ENCODE measurements around the gene DPP9.

Gene DPP9

DNA sequence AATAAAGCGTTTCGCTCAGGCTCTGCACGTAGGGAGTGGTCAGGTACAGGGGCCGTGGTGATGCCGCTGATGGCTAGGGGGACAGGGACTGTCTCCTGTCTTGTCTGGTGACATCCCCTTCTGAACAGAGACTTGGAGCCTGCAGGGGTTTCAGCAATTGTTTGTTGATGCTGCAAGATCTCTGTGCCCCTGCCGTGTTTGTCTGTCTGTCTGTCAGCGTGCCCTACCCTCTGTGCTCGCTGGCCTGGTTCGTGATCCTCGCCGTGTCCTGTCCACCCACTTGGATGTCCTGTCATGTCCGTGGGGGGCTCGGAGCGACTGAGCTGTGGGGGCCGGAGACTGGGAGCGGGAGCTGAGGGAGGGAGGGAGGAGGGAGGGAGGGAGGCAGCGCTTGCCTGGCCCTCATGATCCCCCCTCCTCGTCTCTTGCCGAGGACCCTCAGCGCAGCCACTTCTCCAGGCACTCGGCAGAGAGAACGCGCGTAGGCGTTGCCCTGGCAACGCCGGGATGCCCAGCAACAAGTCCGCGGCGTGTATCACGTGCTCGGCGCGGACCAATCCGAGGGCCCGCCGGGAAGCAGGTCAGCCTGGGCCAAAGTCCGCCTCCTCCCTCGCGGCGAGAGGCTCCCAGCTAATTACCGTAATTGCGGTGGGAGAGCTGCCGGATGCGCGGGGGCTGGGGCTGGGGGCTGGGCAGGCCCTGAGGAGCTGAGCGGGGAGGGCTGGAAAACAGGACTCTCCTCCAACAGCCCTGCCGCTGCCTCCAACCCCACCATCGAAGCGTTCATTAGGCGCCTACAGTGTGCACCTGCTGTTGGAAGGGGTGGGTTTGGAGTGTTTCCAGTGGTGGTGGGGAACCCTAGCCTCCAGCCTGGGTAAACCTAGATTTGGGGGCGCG is 36.0 kb upstream of the DPP9 start:
- DNase-seq (ENCODE audit: low spot score), result peak; percentile 96
- TF ChIP-seq, protein P1, sequence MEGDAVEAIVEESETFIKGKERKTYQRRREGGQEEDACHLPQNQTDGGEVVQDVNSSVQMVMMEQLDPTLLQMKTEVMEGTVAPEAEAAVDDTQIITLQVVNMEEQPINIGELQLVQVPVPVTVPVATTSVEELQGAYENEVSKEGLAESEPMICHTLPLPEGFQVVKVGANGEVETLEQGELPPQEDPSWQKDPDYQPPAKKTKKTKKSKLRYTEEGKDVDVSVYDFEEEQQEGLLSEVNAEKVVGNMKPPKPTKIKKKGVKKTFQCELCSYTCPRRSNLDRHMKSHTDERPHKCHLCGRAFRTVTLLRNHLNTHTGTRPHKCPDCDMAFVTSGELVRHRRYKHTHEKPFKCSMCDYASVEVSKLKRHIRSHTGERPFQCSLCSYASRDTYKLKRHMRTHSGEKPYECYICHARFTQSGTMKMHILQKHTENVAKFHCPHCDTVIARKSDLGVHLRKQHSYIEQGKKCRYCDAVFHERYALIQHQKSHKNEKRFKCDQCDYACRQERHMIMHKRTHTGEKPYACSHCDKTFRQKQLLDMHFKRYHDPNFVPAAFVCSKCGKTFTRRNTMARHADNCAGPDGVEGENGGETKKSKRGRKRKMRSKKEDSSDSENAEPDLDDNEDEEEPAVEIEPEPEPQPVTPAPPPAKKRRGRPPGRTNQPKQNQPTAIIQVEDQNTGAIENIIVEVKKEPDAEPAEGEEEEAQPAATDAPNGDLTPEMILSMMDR (IDR thresholded peaks at IDR 0.05; ENCODE audit: extremely low read depth, missing control alignments), result no peak

DNA sequence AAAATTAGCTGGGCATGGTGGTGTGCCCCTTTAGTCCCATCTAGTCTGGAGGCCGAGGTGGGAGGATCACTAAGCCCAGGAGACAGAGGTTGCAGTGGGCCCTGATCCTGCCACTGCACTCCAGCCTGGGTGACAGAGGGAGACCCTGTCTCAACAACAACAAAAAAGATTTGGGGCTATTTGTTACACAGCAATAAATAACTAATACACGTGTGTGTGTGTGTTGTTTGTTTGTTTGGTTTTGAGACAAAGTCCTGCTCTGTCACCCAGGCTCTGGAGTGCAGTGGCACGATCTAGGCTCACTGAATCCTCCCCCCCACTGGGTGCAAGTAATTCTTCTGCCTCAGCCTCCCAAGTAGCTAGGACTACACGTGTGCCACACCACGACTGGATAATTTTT is 35.0 kb upstream of the DPP9 start:
- TF ChIP-seq, protein P1 (IDR thresholded peaks at IDR 0.05; ENCODE audit: extremely low read depth, missing control alignments), result no peak

DNA sequence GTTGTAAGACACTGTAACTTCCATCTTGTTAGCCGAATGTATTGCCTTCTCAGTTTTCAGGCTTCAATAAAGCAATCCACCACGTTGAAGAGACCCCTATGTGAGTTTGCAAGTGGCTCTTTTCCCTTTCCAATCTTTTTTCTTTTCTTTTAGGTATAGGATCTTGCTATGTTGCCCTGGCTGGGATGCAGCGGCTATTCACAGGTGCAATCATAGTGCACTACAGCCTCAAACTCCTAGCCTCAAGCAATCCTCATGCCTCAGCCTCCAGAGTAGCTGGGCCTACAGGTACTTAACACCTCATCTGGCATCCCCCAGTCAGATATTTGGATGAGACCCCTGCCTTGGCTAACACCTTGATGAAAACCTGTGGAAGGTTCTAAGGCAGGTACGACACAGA is 34.4 kb upstream of the DPP9 start:
- no peak for DNase-seq (ENCODE audit: low spot score)
- TF ChIP-seq, protein P1 (IDR thresholded peaks at IDR 0.05; ENCODE audit: extremely low read depth, missing control alignments), result no peak

More for the DNA sequence above, 35.0 kb upstream of the DPP9 start:
- DNase-seq (ENCODE audit: low spot score), result no peak

DNA sequence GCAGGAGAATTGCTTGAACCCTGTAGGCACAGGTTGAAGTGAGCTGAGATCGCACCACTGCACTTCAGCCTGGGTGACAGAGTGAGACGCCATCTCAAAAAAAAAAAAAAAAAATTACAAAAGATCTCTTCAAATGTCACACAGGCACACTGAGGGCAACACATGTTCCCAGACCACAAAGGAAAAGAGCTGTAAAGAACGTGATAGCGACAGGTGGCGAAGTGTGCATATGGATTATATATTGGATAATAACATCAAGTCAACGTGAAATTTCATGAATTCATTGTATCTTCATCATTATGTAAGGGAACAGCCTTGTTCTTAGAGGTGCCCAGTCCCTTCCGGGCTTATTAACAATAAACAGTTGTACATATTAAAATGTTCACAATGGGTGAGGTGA is 31.8 kb upstream of the DPP9 start:
- TF ChIP-seq, protein P1 (IDR thresholded peaks at IDR 0.05; ENCODE audit: extremely low read depth, missing control alignments), result no peak

DNA sequence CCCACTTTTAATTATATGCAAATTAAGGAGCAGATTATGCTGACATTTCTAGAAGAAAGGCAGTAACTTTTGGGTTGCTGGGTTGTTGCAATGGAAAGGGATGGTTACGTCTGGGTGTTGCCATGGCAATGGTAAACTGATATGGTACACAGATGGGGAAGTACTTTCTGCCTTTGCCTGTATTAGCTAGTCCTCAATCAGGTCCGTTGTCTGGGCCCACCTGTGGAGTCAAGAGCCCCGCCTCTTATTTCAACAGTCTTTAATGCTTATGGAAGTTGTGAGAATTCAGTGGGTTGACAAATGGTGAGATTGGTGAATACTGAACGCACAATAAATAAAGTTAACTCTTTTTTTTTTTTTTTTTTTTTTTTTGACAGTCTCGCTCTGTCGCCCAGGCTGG is 30.6 kb upstream of the DPP9 start:
- no peak for DNase-seq (ENCODE audit: low spot score)
- TF ChIP-seq, protein P1 (IDR thresholded peaks at IDR 0.05; ENCODE audit: extremely low read depth, missing control alignments), result no peak

More for the DNA sequence above, 31.8 kb upstream of the DPP9 start:
- DNase-seq (ENCODE audit: low spot score), result no peak

DNA sequence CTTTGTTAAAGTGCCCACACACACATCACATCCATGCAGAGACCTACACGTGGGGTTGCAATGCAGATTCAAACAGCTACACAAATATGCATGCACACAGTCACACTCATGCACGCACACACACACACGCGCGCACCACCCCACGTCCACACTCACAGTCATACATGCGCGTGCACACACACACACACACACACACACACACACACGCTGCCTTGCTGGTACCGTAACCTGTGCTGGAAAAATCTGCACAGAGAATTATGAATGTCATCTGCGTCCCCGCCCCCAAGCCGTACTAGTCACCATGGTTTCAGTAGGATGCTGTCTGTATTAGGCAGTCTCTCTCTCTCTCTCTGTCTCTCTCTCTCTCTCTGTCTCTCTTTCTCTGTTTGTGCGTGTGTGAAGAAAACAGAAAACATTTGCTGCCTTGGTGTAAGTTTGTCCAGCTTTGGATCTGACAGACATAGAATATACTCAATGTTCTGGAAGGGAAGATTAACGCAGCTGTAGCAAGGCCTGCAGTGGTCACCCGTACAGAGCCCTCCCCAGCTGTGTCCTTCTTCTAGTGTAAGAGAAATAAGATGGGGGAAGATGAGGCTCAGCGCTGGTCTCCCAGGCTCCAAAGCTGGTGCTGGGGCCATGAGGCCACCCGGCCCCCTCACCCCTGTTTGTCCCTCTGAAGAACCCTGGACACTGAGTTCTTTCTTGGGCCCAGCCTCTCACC is 26.4 kb upstream of the DPP9 start:
- no peak for DNase-seq (ENCODE audit: low spot score)
- TF ChIP-seq, protein P1 (IDR thresholded peaks at IDR 0.05; ENCODE audit: extremely low read depth, missing control alignments), result no peak

DNA sequence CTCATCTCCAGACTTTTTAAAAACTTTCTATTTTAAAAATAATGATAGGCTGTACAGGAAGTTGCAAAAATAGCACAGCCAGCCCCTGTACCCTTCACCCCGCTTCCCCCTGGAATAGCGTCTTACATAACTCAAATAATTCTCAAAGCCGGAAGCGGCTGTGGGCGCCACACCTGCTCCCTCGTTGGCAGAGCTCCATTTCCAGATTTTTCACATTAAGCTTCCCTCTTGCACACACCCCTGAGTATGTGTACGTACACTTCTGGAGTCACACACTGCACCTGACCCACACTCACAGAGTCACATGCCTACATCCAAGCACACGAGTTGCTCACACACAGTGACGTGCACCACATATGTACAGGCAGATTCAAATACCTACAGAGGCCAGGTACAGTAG is 24.9 kb upstream of the DPP9 start:
- no peak for DNase-seq (ENCODE audit: low spot score)
- TF ChIP-seq, protein P1 (IDR thresholded peaks at IDR 0.05; ENCODE audit: extremely low read depth, missing control alignments), result no peak

Data from GM20000 (cell line).